Parathyroid adenoma (tissue), 2 donors: ENCODE measurements around the gene MAP2K1.
A peak's percentile ranks its signal among the peaks of the same experiment; 100 is the strongest.
"Not testable (repeated sequence)": the region's sequence is repeated elsewhere in the genome, so short reads cannot be mapped to it uniquely, and the experiment has no call there.

Source experiments
- H2AFZ ChIP-seq: fragments of 300-600 bp; sonication (generic); one replicate; pipeline ENCODE4 v1.7.0; 2017; ENCODE audit warnings: antibody characterized with exemption, mild to moderate bottlenecking
- H3K27ac ChIP-seq: fragments of 300-600 bp; sonication (generic); one replicate; pipeline ENCODE4 v1.7.0; 2017
- H3K27me3 ChIP-seq: fragments of 300-600 bp; sonication (generic); one replicate; pipeline ENCODE4 v1.7.0; 2017; ENCODE audit warnings: low read length; ENCODE audit not compliant: control insufficient read depth, insufficient read depth
- H3K36me3 ChIP-seq: fragments of 300-600 bp; sonication (generic); one replicate; pipeline ENCODE4 v1.7.0; 2017; ENCODE audit warnings: low read length; ENCODE audit not compliant: control insufficient read depth, insufficient read depth
- H3K4me1 ChIP-seq: fragments of 300-600 bp; sonication (generic); one replicate; pipeline ENCODE4 v1.7.0; 2017; ENCODE audit warnings: control low read depth
- H3K4me2 ChIP-seq: fragments of 300-600 bp; sonication (generic); one replicate; pipeline ENCODE4 v1.7.0; 2017; ENCODE audit warnings: low read length
- H3K4me3 ChIP-seq: fragments of 300-600 bp; sonication (generic); one replicate; pipeline ENCODE4 v1.7.0; 2017; ENCODE audit warnings: low read depth, low read length
- H3K79me2 ChIP-seq: fragments of 300-600 bp; sonication (generic); one replicate; pipeline ENCODE4 v1.7.0; 2017; ENCODE audit warnings: control low read depth
- H3K9ac ChIP-seq: fragments of 300-600 bp; sonication (generic); one replicate; pipeline ENCODE4 v1.7.0; 2017; ENCODE audit warnings: mild to moderate bottlenecking
- H3K9me3 ChIP-seq: fragments of 300-600 bp; sonication (generic); one replicate; pipeline ENCODE4 v1.7.0; 2017; ENCODE audit warnings: low read length; ENCODE audit not compliant: control insufficient read depth
- CTCF ChIP-seq: fragments of 300-600 bp; sonication (generic); IDR thresholded peaks from one replicate; pipeline ENCODE4 v1.7.0; 2017; ENCODE audit warnings: antibody characterized with exemption, mild to moderate bottlenecking
- donor health status: primary hyperparathyroidism.

The MAP2K1 gene

GRCh38 chr15:66386204-66387123 is at the start of gene MAP2K1:
MAP2K1 (plus strand) TSS chr15:66386912; CDS start chr15:66387348, 436 bp downstream.
- Histone ChIP-seq H3K4me1 (no peaks in the 10 kb centered on the region), H3K9ac (no peak within 1 kb of the TSS), H3K36me3 (no peaks in the 10 kb centered on the region), H2AFZ (peak within 1 kb of the TSS; percentile 97), H3K79me2 (peaks cover 4% of the 10 kb centered on the region), H3K9me3 (no peaks in the 10 kb centered on the region), H3K27ac (peak within 1 kb of the TSS; percentile 78), H3K4me2 (peak within 1 kb of the TSS; percentile 87), H3K4me3 (peak within 1 kb of the TSS; percentile 81), H3K27me3 (no peaks in the 10 kb centered on the region)
- TF ChIP-seq CTCF, result peak; percentile 80

GRCh38 chr15:66348530-66348929 is 38.2 kb upstream of the MAP2K1 start:
- H3K27ac ChIP-seq, H3K36me3 ChIP-seq, H3K4me2 ChIP-seq: not testable (repeated sequence)

GRCh38 chr15:66356077-66356358 is 30.7 kb upstream of the MAP2K1 start:
- H3K9me3 ChIP-seq, result no peaks in the 10 kb centered on the region
- H3K79me2 ChIP-seq, result no peaks in the 10 kb centered on the region
- H3K4me3 ChIP-seq, result peak overlapping the region; percentile 47
- no peaks in the 10 kb centered on the region for H3K27me3 ChIP-seq
- TF ChIP-seq CTCF, result no peak
- peak overlapping the region; percentile 80 for H2AFZ ChIP-seq
- peak overlapping the region; percentile 2 for H3K27ac ChIP-seq
- no peaks in the 10 kb centered on the region for H3K36me3 ChIP-seq
- H3K4me2 ChIP-seq, result peak overlapping the region; percentile 72
- H3K4me1 ChIP-seq, result no peaks in the 10 kb centered on the region
- H3K9ac ChIP-seq, result no peak overlapping the region

More at GRCh38 chr15:66348530-66348929, 38.2 kb upstream of the MAP2K1 start:
- H3K9me3 ChIP-seq, H3K4me3 ChIP-seq, H3K79me2 ChIP-seq, H3K9ac ChIP-seq, H3K27me3 ChIP-seq, H2AFZ ChIP-seq, H3K4me1 ChIP-seq: not testable (repeated sequence)

GRCh38 chr15:66356359-66357236 is 30.1 kb upstream of the MAP2K1 start, which contains the start of gene TIPIN:
TIPIN (minus strand) TSS chr15:66356685; CDS start chr15:66352947, 3,738 bp downstream.
- Histone ChIP-seq H3K9ac (no peak within 1 kb of the TSS), H3K27me3 (no peaks in the 10 kb centered on the region), H3K4me2 (peak within 1 kb of the TSS; percentile 72), H3K4me3 (peak within 1 kb of the TSS; percentile 47), H3K79me2 (no peaks in the 10 kb centered on the region), H3K27ac (peak within 1 kb of the TSS; percentile 2), H3K36me3 (no peaks in the 10 kb centered on the region), H2AFZ (peak within 1 kb of the TSS; percentile 80), H3K9me3 (no peaks in the 10 kb centered on the region), H3K4me1 (no peaks in the 10 kb centered on the region)
- no peak for TF ChIP-seq CTCF

GRCh38 chr15:66359740-66360139 is 27.0 kb upstream of the MAP2K1 start:
- H3K9ac ChIP-seq, result no peak overlapping the region
- no peak overlapping the region for H3K27ac ChIP-seq
- H2AFZ ChIP-seq, result no peak overlapping the region
- H3K4me3 ChIP-seq, result no peak overlapping the region
- H3K4me2 ChIP-seq, result no peak overlapping the region
- no peaks in the 10 kb centered on the region for H3K4me1 ChIP-seq
- no peaks in the 10 kb centered on the region for H3K9me3 ChIP-seq
- no peaks in the 10 kb centered on the region for H3K36me3 ChIP-seq
- no peaks in the 10 kb centered on the region for H3K79me2 ChIP-seq
- no peaks in the 10 kb centered on the region for H3K27me3 ChIP-seq
- TF ChIP-seq CTCF, result no peak

GRCh38 chr15:66361745-66362460 is 24.8 kb upstream of the MAP2K1 start:
- H3K27me3 ChIP-seq, H3K27ac ChIP-seq, H3K4me3 ChIP-seq, H3K9ac ChIP-seq, H3K36me3 ChIP-seq, H3K4me2 ChIP-seq, H3K9me3 ChIP-seq, H2AFZ ChIP-seq, H3K4me1 ChIP-seq, H3K79me2 ChIP-seq: not testable (repeated sequence)
